Measurements from ENCODE around the gene OPA3.
"Not testable (repeated sequence)": the region's sequence is repeated elsewhere in the genome, so short reads cannot be mapped to it uniquely, and the experiment has no call there.

The OPA3 gene

DNA sequence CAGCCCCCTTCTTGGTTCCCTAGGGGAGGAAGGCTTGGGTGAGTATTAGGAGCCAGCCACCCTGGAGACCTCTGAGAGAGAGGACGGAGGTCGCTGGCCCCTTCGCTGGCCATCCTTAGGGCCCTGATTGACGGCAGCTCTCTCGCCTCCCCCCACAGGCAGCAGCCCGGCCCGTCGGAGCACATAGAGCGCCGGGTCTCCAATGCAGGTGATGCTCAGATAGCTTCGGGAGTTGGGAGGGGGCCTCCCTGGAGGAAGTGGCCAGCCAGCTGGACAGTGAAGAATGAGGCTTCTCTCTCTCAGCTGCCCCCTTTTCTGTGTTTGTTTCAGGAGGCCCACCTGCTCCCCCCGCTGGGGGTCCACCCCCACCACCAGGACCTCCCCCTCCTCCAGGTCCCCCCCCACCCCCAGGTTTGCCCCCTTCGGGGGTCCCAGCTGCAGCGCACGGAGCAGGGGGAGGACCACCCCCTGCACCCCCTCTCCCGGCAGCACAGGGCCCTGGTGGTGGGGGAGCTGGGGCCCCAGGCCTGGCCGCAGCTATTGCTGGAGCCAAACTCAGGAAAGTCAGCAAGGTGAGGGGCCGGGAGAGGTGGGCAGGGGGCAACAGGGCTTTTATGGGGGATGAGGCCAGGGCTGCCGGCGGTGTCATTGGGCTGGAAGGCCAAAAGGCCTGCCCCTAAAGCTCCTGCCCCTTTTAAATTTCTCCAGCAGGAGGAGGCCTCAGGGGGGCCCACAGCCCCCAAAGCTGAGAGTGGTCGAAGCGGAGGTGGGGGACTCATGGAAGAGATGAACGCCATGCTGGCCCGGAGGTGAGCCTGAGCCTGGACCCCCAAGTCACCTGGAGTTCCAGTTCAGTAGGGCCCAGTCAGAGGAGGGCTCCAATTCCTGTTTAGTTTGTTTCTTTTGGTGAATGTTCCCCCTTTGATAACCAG is 62.3 kb downstream of the OPA3 start:
- DNase-seq (ENCODE audit: low read depth in 2 of 2, low spot score in 1 of 2) = no peak

DNA sequence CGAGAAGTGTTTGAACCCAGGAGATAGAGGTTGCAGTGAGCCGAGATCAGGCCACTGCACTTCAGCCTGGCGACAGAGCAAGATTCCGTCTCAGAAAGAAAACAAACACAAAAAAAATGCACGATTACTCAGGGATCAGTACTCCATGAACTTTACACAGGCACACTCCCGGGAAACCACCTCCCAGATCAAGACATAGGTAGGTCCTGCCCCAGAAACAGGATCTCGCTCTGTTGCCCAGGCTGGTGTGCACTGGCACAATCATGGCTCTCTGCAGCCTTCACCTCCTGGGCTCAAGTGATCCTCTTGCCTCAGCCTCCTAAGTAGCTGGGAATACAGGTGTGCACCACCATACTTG is 66.2 kb downstream of the OPA3 start:
- no peak for DNase-seq (ENCODE audit: low read depth in 2 of 2, low spot score in 1 of 2)

DNA sequence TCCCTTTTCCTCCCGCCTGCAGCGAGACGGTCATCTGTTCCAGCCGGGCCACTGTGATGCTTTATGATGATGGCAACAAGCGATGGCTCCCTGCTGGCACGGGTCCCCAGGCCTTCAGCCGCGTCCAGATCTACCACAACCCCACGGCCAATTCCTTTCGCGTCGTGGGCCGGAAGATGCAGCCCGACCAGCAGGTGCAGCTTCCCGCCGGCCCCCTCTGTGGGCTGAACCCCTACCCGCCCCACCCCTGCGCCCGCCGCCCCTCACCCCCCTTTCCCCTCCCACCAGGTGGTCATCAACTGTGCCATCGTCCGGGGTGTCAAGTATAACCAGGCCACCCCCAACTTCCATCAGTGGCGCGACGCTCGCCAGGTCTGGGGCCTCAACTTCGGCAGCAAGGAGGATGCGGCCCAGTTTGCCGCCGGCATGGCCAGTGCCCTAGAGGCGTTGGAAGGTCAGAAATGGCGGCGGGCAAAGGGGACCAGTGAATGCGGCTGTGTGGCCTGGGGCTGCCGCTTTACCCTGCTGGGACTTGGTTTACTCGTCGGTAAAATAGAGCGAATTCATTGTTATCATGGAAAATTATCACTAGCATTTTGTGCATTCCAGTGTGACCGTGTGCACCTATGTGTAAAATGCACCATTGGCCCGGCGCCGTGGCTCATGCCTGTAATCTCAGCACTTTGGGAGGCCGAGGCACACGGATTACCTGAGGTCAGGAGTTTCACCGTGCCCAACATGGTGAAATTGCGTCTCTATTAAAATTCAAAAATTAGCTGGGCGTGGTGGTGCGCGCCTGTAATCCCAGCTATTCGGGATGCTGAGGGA is 66.7 kb downstream of the OPA3 start:
- DNase-seq (ENCODE audit: low read depth in 2 of 2, low spot score in 1 of 2) = no peak

DNA sequence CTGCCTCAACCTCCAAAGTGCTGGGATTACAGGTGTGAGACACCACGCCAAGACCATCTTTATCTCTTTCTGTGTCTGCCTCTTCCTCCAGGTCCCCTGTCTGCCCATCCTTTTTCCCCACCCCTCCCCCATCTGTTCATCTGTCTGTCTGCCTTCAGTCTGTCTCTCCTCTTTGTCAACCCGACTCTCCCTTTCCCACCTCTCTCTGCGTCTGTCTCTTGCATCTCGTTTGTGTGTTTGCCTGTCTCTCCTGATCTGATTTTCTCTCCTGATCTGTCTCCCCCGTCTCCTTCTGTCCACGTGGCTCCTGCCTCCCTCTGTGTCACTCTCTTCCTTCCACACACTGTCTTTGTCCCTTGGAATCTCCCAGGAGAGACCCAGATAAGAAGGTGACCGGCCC is 67.4 kb downstream of the OPA3 start:
- DNase-seq (ENCODE audit: low read depth in 2 of 2, low spot score in 1 of 2) = no peak

GRCh38 chr19:45515807-45516401 is 68.7 kb downstream of the OPA3 start:
- DNase-seq (ENCODE audit: low read depth in 2 of 2, low spot score in 1 of 2) = no peak

DNA sequence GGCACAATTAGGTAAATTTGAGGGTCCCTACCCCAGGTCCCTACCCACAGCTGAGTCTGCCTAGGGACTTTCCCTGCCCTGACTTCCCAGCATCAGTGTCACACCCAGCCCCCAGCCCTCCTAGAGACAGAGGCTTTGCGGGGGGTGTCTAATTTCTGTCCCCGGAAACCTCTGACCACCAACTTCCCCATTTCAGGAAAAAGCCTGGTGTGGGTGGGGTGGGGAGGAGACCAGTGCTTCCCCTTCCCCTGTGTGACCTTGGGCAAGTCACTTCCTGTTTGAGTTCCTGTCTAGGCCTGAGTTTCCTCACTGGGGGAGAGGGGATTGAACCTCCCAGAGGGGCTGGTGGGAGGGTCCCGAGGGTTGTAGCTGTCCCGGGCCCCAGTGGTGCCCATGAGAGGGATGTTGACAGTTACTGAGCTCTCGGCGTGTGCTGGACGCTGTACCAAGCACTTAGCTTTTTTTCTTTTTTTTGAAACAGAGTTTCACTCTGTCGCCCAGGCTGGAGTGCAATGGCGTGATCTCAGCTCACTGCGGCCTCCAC is 69.4 kb downstream of the OPA3 start:
- no peak for DNase-seq (ENCODE audit: low read depth in 2 of 2, low spot score in 1 of 2)

DNA sequence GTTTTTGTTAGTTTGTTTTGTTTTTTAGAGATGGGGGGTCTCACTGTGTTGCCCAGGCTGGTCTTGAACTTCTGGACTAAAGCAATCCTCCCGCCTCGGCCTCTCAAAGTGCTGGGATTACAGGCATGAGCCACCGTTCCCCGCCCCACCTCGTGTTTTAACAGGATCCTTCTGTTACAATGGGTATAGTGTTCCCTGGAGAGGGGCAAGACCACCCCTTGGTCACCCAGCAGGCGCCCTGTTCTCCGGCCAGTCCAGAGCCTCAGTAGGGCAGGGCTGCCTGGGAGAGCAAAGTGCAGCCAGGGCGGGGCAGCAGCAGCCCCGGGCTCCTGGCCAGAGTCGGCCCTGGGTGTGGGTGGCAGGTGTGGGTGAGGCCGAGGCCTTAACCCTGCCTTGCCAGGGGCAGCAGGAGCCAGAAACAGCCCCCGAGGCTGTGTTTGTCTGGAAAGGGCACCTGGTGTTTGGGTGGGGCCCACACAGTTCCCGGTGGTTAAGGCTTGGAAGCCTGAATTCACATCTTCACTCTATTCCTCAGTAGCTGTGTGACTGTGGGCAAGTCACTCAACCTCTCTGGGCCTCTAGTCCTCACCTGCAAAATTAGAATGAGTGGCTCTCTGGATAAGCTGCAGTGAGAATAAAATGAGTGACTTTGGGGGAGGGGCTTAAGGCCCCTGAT is 70.1 kb downstream of the OPA3 start:
- no peak for DNase-seq (ENCODE audit: low read depth in 2 of 2, low spot score in 1 of 2)

DNA sequence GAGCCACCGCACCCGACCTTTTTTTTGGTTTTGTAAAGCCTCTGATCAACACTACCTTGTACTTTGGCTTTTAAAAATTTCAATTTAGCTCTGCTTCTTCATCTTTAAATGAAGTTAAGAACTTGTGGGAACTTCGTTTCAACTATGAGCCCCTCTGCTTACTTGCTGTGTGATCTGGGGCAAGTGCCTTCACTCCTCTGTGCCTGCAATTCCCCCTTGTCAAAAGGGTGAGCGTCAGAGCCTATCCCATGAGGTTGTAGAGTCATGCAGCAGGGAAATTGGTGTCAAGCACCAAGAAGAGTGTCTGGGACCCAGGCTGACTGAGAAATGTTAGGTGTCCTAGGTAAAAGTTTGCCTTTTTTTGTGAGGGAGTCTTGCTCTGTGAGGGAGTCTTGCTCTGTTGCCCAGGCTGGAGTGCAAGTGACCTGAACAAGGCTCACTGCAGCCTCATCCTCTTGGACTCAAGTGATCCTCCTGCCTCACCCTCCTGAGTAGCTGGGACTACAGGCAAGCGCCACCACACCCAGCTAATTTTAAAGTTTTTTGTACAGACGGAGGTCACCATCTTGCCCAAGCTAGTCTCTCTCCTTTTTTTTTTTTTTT is 71.6 kb downstream of the OPA3 start:
- no peak for DNase-seq (ENCODE audit: low read depth in 2 of 2, low spot score in 1 of 2)

- no peak for DNase-seq (ENCODE audit: low read depth in 2 of 2, low spot score in 1 of 2)
Measured at GRCh38 chr19:45511074-45511473, 73.5 kb downstream of the OPA3 start.

DNA sequence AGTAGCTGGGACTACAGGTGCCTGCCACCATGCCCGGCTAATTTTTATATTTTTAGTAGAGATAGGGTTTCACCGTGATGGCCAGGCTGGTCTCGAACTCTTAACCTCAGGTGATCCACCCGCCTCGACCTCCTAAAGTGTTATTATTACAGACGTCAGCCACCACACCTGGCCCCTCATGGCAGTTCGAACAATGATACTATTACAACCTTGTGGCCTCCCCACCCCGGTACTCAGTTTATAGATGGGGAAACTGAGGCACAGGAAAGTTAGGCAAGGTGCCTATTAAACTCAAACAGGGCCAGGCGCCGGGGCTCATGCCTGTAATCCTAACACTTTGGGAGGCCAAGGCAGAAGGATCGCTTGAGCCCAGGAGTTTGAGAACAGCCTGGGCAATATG is 74.2 kb downstream of the OPA3 start:
- not testable (repeated sequence) for DNase-seq (ENCODE audit: low read depth in 2 of 2, low spot score in 1 of 2)

- DNase-seq (ENCODE audit: low read depth in 2 of 2, low spot score in 1 of 2) = no peak
Measured at GRCh38 chr19:45509692-45510015, 74.9 kb downstream of the OPA3 start.

GRCh38 chr19:45508861-45509691 is 75.5 kb downstream of the OPA3 start:
- no peak for DNase-seq (ENCODE audit: low read depth in 2 of 2, low spot score in 1 of 2)

DNA sequence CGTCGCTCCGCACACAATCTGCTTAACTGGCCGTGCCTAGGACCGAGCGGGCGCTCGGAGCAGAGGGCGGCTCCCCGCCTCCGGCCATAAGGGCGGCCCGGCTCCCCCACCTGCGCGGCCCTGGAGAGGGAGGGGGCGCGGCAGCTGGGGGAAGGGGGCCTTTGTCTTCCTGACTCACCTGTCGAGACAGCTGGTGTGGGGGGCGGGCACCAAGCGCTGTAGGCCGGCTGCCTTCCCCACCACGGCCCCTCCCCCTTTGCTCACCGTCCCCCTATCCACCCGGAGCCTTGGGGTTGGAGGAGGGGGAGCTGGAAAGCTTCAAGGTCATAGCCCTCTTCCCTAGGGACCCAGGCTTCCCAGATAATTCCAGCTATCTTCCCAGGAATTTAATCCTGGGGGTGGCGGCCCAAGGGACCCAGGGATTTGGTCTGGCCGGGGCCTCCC is 76.2 kb downstream of the OPA3 start:
- no peak for DNase-seq (ENCODE audit: low read depth in 2 of 2, low spot score in 1 of 2)

- no peak for DNase-seq (ENCODE audit: low read depth in 2 of 2, low spot score in 1 of 2)
Measured at GRCh38 chr19:45507872-45508416, 76.7 kb downstream of the OPA3 start.

GRCh38 chr19:45506989-45507871 is 77.4 kb downstream of the OPA3 start, which contains the start of gene VASP:
VASP (plus strand) TSS chr19:45507479; CDS start chr19:45507772, 293 bp downstream.
- DNase-seq (ENCODE audit: low read depth in 2 of 2, low spot score in 1 of 2) = peak; percentile 84 to 88

- peak; percentile 99 for DNase-seq (ENCODE audit: low read depth in 2 of 2, low spot score in 1 of 2)
Measured at GRCh38 chr19:45506246-45506988, 78.2 kb downstream of the OPA3 start.

GRCh38 chr19:45505996-45506245 is 78.7 kb downstream of the OPA3 start:
- DNase-seq (ENCODE audit: low read depth in 2 of 2, low spot score in 1 of 2) = no peak
